ENCODE results near the gene WDR26.

The WDR26 gene

DNA sequence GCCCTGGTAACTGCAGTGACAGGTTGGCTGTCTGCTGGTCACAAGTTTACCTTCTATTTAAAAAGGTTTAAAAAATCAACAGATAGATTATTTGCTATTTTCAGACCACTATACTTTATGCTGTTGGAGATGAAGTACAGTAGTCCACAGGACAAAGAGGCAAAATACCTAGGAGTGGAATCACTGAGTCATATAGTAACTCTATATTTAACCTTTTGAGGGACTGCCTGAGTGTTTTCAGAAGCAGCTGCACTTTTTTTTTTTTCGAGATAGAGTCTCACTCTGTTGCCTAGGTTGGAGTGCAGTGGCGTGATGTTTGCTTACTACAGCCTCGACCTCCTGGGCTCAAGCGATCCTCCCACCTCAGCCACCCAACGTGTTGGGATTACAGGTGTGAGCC, 66.2 kb downstream of the WDR26 start:
- Histone ChIP-seq H3K4me1 (no peaks in the 10 kb centered on the region), H3K36me3 (peaks cover 56 to 77% (median 68%) of the 10 kb centered on the region in 3 donors), H3K4me3 (no peak overlapping the region), H3K9me3 (no peaks in the 10 kb centered on the region), H3K27me3 (no peaks in the 10 kb centered on the region), H3K27ac (no peak overlapping the region)
- TF ChIP-seq, protein P1, sequence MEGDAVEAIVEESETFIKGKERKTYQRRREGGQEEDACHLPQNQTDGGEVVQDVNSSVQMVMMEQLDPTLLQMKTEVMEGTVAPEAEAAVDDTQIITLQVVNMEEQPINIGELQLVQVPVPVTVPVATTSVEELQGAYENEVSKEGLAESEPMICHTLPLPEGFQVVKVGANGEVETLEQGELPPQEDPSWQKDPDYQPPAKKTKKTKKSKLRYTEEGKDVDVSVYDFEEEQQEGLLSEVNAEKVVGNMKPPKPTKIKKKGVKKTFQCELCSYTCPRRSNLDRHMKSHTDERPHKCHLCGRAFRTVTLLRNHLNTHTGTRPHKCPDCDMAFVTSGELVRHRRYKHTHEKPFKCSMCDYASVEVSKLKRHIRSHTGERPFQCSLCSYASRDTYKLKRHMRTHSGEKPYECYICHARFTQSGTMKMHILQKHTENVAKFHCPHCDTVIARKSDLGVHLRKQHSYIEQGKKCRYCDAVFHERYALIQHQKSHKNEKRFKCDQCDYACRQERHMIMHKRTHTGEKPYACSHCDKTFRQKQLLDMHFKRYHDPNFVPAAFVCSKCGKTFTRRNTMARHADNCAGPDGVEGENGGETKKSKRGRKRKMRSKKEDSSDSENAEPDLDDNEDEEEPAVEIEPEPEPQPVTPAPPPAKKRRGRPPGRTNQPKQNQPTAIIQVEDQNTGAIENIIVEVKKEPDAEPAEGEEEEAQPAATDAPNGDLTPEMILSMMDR (IDR thresholded peaks at IDR 0.05), result no peak
- DNase-seq, result no peak
- intact Hi-C loops (cut with DNase I; ENCODE audit: low total_unique reads), result no loop called here

- H3K36me3 ChIP-seq, result peaks cover 0 to 7% (median 0%) of the 10 kb centered on the region in 3 donors
- TF ChIP-seq, protein P1 (IDR thresholded peaks at IDR 0.05), result no peak
- H3K4me3 ChIP-seq, result no peak overlapping the region
- no peak for DNase-seq
- intact Hi-C loops (cut with DNase I; ENCODE audit: low total_unique reads), result loop anchor here (10.0 kb wide), 1 partner anchor 96 kb away; no protein-coding TSS in a partner anchor
- H3K4me1 ChIP-seq, result peaks cover 0 to 33% (median 15%) of the 10 kb centered on the region in 4 donors
- no peak overlapping the region for H3K27ac ChIP-seq
- no peaks in the 10 kb centered on the region for H3K27me3 ChIP-seq
- H3K9me3 ChIP-seq, result no peaks in the 10 kb centered on the region
Measured at GRCh38 chr1:224359207-224359606, 75.4 kb downstream of the WDR26 start.

GRCh38 chr1:224358237-224358636, 76.4 kb downstream of the WDR26 start:
- intact Hi-C loops (cut with DNase I; ENCODE audit: low total_unique reads), result loop anchor here (10.0 kb wide), 1 partner anchor 97 kb away; no protein-coding TSS in a partner anchor
- peaks cover 0 to 33% (median 15%) of the 10 kb centered on the region in 4 donors for H3K4me1 ChIP-seq
- H3K27ac ChIP-seq, result peak overlapping the region in 1 of 2 donors; percentile 95
- TF ChIP-seq, protein P1 (IDR thresholded peaks at IDR 0.05), result no peak
- H3K9me3 ChIP-seq, result no peaks in the 10 kb centered on the region
- DNase-seq, result no peak
- peaks cover 0 to 7% (median 0%) of the 10 kb centered on the region in 3 donors for H3K36me3 ChIP-seq
- no peaks in the 10 kb centered on the region for H3K27me3 ChIP-seq
- peak overlapping the region; percentile 85 to 86 for H3K4me3 ChIP-seq

DNA sequence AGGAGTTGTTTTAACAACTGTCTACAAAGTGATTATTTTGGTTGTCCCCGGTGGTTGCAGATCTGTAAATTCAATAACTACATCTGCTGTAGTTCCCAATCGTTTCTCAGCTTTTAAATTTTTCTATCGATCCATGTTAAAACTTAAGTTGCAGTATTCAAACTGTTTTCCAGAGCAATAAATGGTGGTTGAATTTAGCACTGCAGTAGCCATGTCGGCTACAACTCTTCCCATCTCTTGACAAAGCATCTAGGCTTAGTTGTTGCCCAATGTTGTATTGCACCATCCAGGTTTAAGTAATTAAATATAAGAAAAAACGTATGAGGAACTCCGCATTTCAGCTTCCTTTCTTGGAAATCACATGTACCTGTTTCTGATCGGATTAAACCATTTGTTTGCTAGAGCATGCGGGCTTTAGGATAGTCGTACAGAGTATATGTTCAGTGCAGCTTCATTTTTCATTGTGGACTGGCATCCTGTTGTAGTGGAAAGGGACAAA, 76.9 kb downstream of the WDR26 start:
- Histone ChIP-seq H3K4me3 (peak overlapping the region; percentile 85 to 86), H3K36me3 (peaks cover 0 to 7% (median 0%) of the 10 kb centered on the region in 3 donors), H3K9me3 (no peaks in the 10 kb centered on the region), H3K27ac (peak overlapping the region; percentile 94 to 95), H3K27me3 (no peaks in the 10 kb centered on the region), H3K4me1 (peaks cover 0 to 33% (median 15%) of the 10 kb centered on the region in 4 donors)
- TF ChIP-seq, protein P1 (IDR thresholded peaks at IDR 0.05), result no peak
- intact Hi-C loops (cut with DNase I; ENCODE audit: low total_unique reads), result loop anchor here (10.0 kb wide), 1 partner anchor 97 kb away; no protein-coding TSS in a partner anchor
- no peak for DNase-seq

DNA sequence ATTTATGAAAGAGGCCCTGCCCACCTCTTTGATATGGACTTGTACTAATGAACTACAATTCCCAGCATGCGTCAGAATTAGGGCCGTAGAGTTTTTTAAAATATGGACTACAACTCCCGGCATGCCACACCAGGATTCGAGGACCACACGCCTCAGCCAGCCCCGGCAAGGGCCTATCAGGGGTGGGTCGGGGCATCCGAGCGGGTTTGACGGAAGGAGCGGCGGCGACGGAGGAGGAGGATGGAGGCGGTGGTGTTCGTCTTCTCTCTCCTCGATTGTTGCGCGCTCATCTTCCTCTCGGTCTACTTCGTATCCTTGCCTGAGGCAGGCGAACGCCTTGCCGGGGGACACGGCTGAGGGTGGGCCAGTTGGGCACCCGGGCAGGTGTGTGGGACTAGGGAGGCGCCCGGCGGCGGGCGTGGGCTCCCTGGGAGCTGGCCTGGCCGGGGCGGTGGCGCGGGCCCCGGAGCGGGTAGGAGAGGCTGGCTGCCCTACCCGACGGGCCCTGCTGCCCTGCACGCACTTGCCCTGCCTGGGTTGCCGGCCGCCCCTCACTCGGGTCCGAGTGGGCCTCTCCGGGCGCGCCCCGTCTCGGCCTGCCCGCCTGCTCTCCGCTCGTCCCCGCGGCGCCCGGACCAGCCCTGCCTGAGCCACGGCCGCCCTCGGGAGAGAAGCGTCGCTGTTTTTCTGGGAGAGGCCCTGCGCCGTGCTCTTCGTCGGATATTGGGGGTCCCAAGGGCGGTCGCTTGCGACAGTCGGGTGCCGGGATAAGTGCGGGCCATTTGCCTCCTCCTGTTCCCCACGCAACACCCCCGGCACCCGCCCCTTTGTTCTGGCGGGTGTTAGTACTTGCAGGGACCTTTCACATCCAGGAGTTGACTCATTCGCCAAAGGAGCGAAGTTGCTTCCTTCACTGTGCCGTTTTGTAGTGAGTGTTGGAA, 77.6 kb downstream of the WDR26 start, which contains the start of gene CNIH4:
CNIH4 (plus strand) TSS at position 195 of the 941 bp plus-strand sequence; CDS start at position 241, 46 bp downstream.
- DNase-seq, result peak; percentile 93 to 94
- Histone ChIP-seq H3K4me1 (peaks cover 0 to 33% (median 15%) of the 10 kb centered on the region in 4 donors), H3K27ac (peak within 1 kb of the TSS; percentile 94 to 95), H3K27me3 (no peaks in the 10 kb centered on the region), H3K36me3 (peaks cover 0 to 7% (median 0%) of the 10 kb centered on the region in 3 donors), H3K4me3 (peak within 1 kb of the TSS; percentile 85 to 86), H3K9me3 (no peaks in the 10 kb centered on the region)
- intact Hi-C loops (cut with DNase I; ENCODE audit: low total_unique reads), result loop anchor here (10.0 kb wide), 1 partner anchor 98 kb away; no protein-coding TSS in a partner anchor
- TF ChIP-seq, protein P1 (IDR thresholded peaks at IDR 0.05), result no peak
